SKM-1 treated with dmso at 0.1 percent for 144 hours (cell line): Measurements from ENCODE around the gene LRFN5.

Source experiments
- DNase-seq: peaks from one replicate; lab custom pipeline; 2025; ENCODE audit not compliant: unreplicated experiment; lab: John Stamatoyannopoulos, UW

Gene LRFN5

DNA sequence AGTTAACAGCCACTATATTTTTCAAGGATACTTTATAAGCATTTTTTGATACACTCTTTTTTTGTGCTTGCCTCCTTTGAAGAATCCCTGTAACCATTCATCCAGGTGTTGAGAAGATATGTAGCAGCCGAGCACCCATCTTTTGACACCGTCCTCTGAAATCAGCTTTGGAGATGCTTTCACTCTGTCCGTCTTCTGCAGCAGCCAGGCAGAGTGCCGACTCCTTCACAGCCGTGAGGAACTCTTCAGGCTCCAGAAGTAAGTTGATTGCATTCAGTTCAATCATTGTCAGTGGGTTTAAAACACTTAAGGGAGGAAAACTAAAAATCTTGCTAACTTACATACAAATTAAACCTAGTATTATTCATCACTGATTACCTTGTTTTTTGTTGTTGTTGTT is 160.1 kb downstream of the LRFN5 start:
- DNase-seq: no peak

DNA sequence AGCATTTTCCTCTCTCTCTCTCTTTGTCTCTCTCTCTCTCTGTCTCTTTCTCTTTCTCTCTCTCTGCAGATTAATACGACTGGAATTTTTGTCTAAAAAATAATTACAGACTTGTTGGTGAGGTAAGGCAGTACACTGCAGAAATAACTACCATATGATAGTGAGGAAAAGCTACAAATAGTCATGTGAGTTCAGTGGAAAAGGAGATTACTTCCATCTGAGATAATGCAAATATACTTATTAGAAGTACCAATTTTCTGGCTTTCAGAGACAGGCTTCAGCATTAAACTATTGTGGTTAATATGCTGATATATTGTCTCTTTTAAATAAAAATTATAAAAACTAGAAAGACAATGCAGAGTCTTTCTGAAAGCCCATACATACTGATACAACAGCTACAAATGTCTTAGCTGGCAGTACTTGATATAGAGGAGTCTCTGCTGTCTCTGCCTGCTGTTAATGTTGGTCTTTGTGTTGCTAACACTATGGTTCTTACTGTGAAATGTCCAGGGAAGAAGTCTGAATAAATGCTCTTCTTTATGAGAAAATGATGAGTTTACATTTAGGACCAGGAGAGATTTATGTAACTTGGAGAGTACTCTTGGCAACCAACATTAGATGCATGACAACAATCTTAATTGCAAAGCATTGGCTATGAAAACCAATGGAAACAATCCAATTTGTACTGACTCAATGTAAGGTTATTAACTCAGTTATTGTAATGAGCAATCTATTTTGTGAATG is 167.0 kb downstream of the LRFN5 start:
- no peak for DNase-seq

- DNase-seq: no peak
Measured at GRCh38 chr14:41782511-41782910, 175.8 kb downstream of the LRFN5 start.

GRCh38 chr14:41783403-41783802 is 176.7 kb downstream of the LRFN5 start:
- no peak for DNase-seq

- DNase-seq: no peak
Measured at GRCh38 chr14:41785696-41786095, 179.0 kb downstream of the LRFN5 start.

DNA sequence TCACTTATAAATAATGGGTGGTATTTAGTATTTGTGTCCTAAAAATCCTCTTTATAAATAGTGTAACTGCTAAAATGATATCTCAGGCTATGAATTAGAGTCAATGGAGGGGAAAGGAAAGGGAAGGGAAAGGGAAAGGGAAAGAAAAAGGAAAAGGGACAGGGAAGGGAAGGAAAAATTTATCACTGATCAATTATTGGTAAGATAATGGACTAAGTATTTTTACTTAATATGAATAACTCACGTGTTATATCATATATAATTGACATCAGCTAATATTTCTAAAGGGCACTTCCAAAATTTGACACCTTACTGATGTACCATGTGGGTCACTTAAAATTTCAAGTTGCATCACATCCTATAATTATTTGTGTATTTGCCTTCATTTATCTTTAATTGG is 193.1 kb downstream of the LRFN5 start:
- no peak for DNase-seq

GRCh38 chr14:41805633-41806032 is 199.0 kb downstream of the LRFN5 start:
- no peak for DNase-seq

DNA sequence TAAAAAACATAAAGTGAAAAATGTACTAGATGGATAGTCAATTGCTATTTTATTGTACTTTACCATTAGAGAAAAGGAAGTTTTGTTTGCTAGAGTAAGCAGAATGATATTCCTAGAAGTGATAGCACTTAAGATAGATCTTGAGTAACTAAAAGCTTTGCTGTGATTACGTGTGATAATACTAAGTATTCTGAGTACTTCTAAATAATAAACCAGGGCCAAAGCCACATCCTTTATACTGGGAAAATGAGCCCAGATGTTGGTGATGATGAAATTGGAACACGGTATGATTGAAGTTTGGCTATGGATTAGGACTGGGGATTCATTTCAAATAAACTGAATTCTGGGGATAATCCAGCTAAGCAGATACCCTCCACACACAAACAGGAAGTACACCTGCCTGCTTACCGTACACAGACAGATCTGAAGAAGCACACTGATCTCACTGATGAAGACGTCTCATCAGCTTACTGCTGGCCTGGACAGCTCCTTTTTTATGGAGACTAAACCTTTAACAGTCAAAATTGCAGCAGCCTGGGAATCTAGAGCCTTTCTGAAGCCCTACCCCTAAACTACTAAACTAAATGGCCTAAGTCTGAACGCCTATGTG is 199.8 kb downstream of the LRFN5 start:
- no peak for DNase-seq

DNA sequence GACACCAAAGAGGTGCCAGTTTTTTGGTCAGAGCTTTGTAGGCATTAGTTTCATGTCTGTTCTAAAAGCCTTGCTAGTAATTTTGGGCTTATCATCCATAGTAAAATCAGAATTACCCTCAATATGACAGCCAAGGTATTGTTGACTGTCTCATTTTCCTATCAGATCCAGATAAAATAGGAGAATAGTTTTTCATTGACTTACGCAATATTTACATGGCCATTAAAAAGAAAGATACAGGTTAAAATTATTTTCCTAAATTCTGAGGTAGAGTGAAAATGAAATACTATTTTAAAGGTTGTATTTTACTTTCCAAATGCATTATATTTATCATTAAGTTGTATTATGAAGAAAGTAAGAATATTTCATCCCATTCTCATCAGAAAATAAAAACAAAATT is 203.7 kb downstream of the LRFN5 start:
- DNase-seq: no peak

- DNase-seq: no peak
Measured at GRCh38 chr14:41817626-41818025, 210.9 kb downstream of the LRFN5 start.

DNA sequence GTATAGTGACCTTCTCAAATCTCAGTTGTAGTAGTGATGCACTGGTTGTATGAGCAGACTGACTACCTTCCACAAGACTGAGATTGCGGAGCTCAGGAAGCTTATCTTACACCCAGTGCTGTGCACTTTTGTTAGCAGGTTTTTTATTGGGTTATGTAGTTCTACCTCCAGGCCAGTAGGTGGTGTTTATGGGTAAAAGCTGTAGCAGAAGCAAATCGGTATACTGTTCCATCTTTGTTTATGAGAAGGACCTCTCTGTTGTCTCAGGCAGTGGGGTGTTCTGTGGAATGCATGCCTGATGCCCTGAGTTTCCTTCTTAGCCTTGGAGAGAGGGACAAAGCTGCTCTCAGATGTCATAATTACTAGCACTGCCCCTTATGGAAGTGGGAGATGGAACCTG is 217.8 kb downstream of the LRFN5 start:
- no peak for DNase-seq

- no peak for DNase-seq
Measured at GRCh38 chr14:41825622-41826021, 218.9 kb downstream of the LRFN5 start.

- peak; percentile 1 for DNase-seq
Measured at GRCh38 chr14:41830714-41831406, 224.2 kb downstream of the LRFN5 start.

- DNase-seq: no peak
Measured at GRCh38 chr14:41839661-41840060, 233.0 kb downstream of the LRFN5 start.

GRCh38 chr14:41859336-41859735 is 252.7 kb downstream of the LRFN5 start:
- peak; percentile 60 for DNase-seq

GRCh38 chr14:41860586-41860985 is 253.9 kb downstream of the LRFN5 start:
- DNase-seq: no peak

GRCh38 chr14:41865894-41866293 is 259.2 kb downstream of the LRFN5 start:
- no peak for DNase-seq

DNA sequence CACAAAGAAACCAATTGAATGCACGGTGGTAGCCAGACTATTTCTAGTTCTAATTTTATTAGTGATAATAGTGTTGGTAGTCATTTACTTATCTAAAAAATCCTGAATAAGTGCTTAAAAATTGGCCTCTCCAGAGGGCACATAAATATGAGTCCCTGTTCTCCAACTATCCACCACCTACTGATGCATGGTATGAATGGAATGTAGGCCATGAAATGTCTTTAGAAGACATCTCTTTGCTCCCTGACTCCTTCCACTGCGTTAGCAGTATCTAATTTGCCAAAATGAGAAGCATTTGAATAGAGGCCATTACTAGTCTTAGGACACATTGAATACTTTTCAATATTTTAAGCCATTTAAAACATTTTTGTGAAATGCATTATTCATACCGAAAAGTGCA is 261.7 kb downstream of the LRFN5 start:
- no peak for DNase-seq

DNA sequence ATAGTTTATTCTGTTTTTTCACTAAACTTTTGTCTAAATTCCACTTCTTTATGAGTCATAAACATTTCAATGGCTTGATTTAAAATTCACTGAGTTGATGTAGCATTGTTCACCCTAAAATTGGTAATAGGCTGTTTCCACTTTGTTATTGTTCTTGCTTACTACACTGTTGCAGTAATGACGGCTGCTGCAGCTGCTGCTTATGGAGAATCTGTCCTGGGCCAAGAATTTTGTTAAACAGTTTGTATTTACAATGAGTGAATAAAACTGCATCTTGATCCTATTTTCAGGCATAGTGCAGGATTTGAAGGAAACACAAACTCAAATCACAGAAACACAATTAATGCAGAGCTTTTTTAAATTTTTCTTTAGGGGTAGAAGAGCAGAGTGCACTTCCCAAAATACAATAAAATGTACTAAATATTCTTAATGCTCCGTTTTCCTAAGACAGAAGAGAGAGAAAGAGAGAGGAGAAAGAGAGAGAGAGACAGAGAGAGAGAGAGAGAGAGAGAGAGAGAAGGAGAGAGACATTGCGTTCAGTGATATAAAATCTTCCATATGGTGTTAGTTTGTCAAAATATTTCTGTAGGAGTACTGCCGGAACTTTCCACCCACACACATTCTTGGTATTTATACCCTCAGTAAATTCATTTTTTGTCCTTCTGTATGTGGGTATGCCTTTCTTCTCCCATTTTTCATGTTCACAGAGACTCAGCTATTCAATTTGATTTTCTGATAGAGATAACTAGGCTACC is 266.4 kb downstream of the LRFN5 start:
- DNase-seq: no peak

GRCh38 chr14:41873686-41874317 is 267.1 kb downstream of the LRFN5 start:
- DNase-seq: no peak

- no peak for DNase-seq
Measured at GRCh38 chr14:41875116-41875515, 268.4 kb downstream of the LRFN5 start.
